Measurements from ENCODE around the gene TUBA4B. TPM values are rescaled to one million over a fixed set of nuclear protein-coding genes. Genes with fewer than 3 reads are reported as not detected.

Gene TUBA4B
- total and polyA plus RNA-seq, 2 donors (not counting 3 experiments of a cell fraction or from before 2014, with no cell fraction given): not detected

DNA sequence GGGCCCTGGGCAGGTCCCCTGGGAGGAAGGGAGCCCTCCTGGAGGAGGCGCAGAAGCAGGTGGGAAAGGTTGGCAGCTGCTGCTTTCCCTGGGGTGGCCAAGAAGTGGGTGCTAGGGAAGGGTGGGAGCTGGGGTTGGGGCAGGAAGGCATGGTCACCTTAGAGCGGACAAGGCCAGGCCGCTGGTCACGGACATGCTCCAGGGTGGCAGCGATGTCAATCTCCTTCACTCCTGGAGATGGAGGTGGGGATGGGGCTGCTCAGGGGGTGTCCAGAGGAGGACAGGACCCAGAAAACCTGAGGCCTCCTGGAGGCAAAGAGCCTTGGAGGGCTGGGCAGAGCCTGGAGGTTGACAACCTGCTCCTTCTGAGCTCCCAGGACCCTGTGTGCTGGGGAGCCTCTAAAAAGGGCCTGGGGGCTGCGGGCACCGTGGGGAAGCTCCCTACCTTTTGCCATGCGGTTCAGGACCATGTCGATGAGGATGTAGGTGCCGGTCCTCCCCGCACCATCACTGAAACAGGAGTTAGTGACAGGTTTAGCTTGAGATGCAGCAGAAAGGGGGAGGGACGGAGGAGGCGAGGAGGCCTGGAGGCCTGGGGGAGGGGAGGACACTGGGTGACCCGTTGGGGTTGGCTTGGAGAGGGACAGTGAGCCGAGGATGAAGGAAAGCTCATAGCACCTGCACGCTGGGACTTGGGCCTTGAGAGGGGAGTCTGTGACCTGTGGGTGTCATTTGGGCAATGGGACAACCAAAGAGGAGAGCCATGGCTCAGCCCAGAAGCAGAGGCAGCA is 37.5 kb downstream of the TUBA4B start:
- dilution Hi-C loops (cut with MboI; ENCODE audit: extremely low pct_ligation_motif_present, low sequenced_read_pairs): no loop called here
- no peak for FAIRE-seq
- H3K27me3 ChIP-seq (ENCODE audit: control insufficient read depth in 2 of 2, insufficient read depth in 2 of 2, low read length in 2 of 2): peaks cover 0 to 1% of the 10 kb centered on the region in 2 experiments
- H3K27ac ChIP-seq (ENCODE audit: insufficient read depth, low read depth, low read length): no peak overlapping the region
- no TSS peak for BruUV-seq (replicated peaks)
- no peaks in the 10 kb centered on the region for H3K9me3 ChIP-seq (replicated peaks; ENCODE audit: control insufficient read depth, insufficient read depth, low read length)
- H3K9ac ChIP-seq (replicated peaks; ENCODE audit: extremely low read depth, insufficient read depth, low read length): no peak overlapping the region
- peaks cover 4% of the 10 kb centered on the region for H3K4me1 ChIP-seq (ENCODE audit: control insufficient read depth, extremely low read depth, insufficient read depth, low read length)
- no peak overlapping the region for H2AFZ ChIP-seq (ENCODE audit: low read depth, low read length)
- no peaks in the 10 kb centered on the region for H3K9me1 ChIP-seq (replicated peaks; ENCODE audit: control insufficient read depth, extremely low read depth, insufficient read depth, low read length)
- ChIA-PET CTCF (interaction anchor here (11.2 kb wide), 1 partner anchor 9 kb away, joined by 253 read pairs; the partner anchor contains the start of gene DNAJB2), POLR2A (no interaction called here)
- H3K4me3 ChIP-seq (replicated peaks in 1 of 3; ENCODE audit: insufficient read depth in 1 of 3, low read depth in 1 of 3, low read length in 3 of 3): no peak overlapping the region
- intact Hi-C loops (cut with micrococcal nuclease): no loop called here
- DNase-seq (ENCODE audit: low read depth, low spot score): no peak
- no peak overlapping the region for H3K4me2 ChIP-seq (ENCODE audit: insufficient read depth, low read length)
- H4K20me1 ChIP-seq (replicated peaks; ENCODE audit: control insufficient read depth, extremely low read depth, insufficient read depth, low read length): no peaks in the 10 kb centered on the region
- no peaks in the 10 kb centered on the region for H3K79me2 ChIP-seq (ENCODE audit: control insufficient read depth, insufficient read depth, low read length)
- TF ChIP-seq POLR2AphosphoS5 (IDR thresholded peaks at IDR 0.05; ENCODE audit: insufficient read depth, low read depth, low read length) (no peak), GATA2 (IDR thresholded peaks at IDR 0.05; ENCODE audit: insufficient read depth, insufficient read length, low read depth, low read length) (no peak), EZH2 (IDR thresholded peaks at IDR 0.05; ENCODE audit: borderline replicate concordance, low read depth, low read length, severe bottlenecking) (no peak), MYC (IDR thresholded peaks at IDR 0.05; ENCODE audit: low read depth, low read length) (no peak), FOS (IDR thresholded peaks at IDR 0.05; ENCODE audit: borderline replicate concordance, insufficient read depth, low read length) (no peak)
- TF ChIP-seq, protein P1, sequence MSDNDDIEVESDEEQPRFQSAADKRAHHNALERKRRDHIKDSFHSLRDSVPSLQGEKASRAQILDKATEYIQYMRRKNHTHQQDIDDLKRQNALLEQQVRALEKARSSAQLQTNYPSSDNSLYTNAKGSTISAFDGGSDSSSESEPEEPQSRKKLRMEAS (IDR thresholded peaks at IDR 0.05; ENCODE audit: insufficient read depth, insufficient read length): no peak
- H3K36me3 ChIP-seq (ENCODE audit: control insufficient read depth in 2 of 2, extremely low read depth in 1 of 2, insufficient read depth in 2 of 2, low read length in 2 of 2): no peaks in the 10 kb centered on the region

GRCh38 chr2:219291394-219291793 is 38.4 kb downstream of the TUBA4B start:
- FAIRE-seq: no peak
- dilution Hi-C loops (cut with MboI; ENCODE audit: extremely low pct_ligation_motif_present, low sequenced_read_pairs): no loop called here

More at GRCh38 chr2:219291394-219291793, 38.4 kb downstream of the TUBA4B start:
- Histone ChIP-seq H3K9ac (replicated peaks; ENCODE audit: extremely low read depth, insufficient read depth, low read length) (no peak overlapping the region), H3K4me3 (replicated peaks in 1 of 3; ENCODE audit: insufficient read depth in 1 of 3, low read depth in 1 of 3, low read length in 3 of 3) (no peak overlapping the region), H3K36me3 (ENCODE audit: control insufficient read depth in 2 of 2, extremely low read depth in 1 of 2, insufficient read depth in 2 of 2, low read length in 2 of 2) (no peaks in the 10 kb centered on the region), H3K9me3 (replicated peaks; ENCODE audit: control insufficient read depth, insufficient read depth, low read length) (no peaks in the 10 kb centered on the region), H3K9me1 (replicated peaks; ENCODE audit: control insufficient read depth, extremely low read depth, insufficient read depth, low read length) (no peaks in the 10 kb centered on the region), H3K4me1 (ENCODE audit: control insufficient read depth, extremely low read depth, insufficient read depth, low read length) (peaks cover 4% of the 10 kb centered on the region), H2AFZ (ENCODE audit: low read depth, low read length) (no peak overlapping the region), H3K27ac (ENCODE audit: insufficient read depth, low read depth, low read length) (no peak overlapping the region), H3K27me3 (ENCODE audit: control insufficient read depth in 2 of 2, insufficient read depth in 2 of 2, low read length in 2 of 2) (peaks cover 0 to 1% of the 10 kb centered on the region in 2 experiments), H4K20me1 (replicated peaks; ENCODE audit: control insufficient read depth, extremely low read depth, insufficient read depth, low read length) (no peaks in the 10 kb centered on the region), H3K79me2 (ENCODE audit: control insufficient read depth, insufficient read depth, low read length) (no peaks in the 10 kb centered on the region), H3K4me2 (ENCODE audit: insufficient read depth, low read length) (no peak overlapping the region)
- DNase-seq (ENCODE audit: low read depth, low spot score): no peak
- CTCF ChIA-PET: interaction anchor here (0.6 to 11.2 kb wide), 2 partner anchors 10 to 96 kb away, joined by 4 to 253 read pairs; partner anchors contain the start of gene DNAJB2
- intact Hi-C loops (cut with micrococcal nuclease): no loop called here
- POLR2A ChIA-PET: no interaction called here
- no peak for TF ChIP-seq JUN (IDR thresholded peaks at IDR 0.05; ENCODE audit: borderline replicate concordance, insufficient read depth, insufficient read length, low read depth)
- no peak for TF ChIP-seq MYC (IDR thresholded peaks at IDR 0.05; ENCODE audit: low read depth, low read length)
- TF ChIP-seq POLR2A (IDR thresholded peaks at IDR 0.05; ENCODE audit: low read depth, low read length): no peak
- TF ChIP-seq GATA2 (IDR thresholded peaks at IDR 0.05; ENCODE audit: insufficient read depth, insufficient read length, low read depth, low read length): no peak
- TF ChIP-seq FOS (IDR thresholded peaks at IDR 0.05; ENCODE audit: borderline replicate concordance, insufficient read depth, low read length): no peak
- TF ChIP-seq, protein P1 (IDR thresholded peaks at IDR 0.05; ENCODE audit: insufficient read depth, insufficient read length): no peak
- no peak for TF ChIP-seq EZH2 (IDR thresholded peaks at IDR 0.05; ENCODE audit: borderline replicate concordance, low read depth, low read length, severe bottlenecking)
- no peak for TF ChIP-seq CTCF (IDR thresholded peaks at IDR 0.05; ENCODE audit: extremely low read depth in 1 of 2, insufficient read depth in 1 of 2, low read depth in 1 of 2, low read length in 2 of 2)
- TF ChIP-seq POLR2AphosphoS5 (IDR thresholded peaks at IDR 0.05; ENCODE audit: insufficient read depth, low read depth, low read length): no peak
- BruUV-seq (replicated peaks): no TSS peak

All from endothelial cell of umbilical vein (primary cell).